SK-N-SH treated with all-trans-retinoic acid at 6 μM for 48 hours (cell line): ENCODE results near the gene TMEM174.

Source experiments
- ATAC-seq: fragments of 200-7000 bp; cut with Tn5 transposase; 3 replicates; pipeline ENCODE4 v1.9.1; 2020; ENCODE audit warnings: mild to moderate bottlenecking, moderate library complexity
- ARNTL ChIP-seq: fragments of 450-650 bp; formaldehyde crosslinking; IDR thresholded peaks from 2 replicates; pipeline ENCODE4 v1.5.0; 2020; ENCODE audit warnings: low read depth, mild to moderate bottlenecking, moderate library complexity, borderline replicate concordance
- BACH2 ChIP-seq: fragments of 250-450 bp; sonication (Bioruptor Pico); IDR thresholded peaks from 2 replicates; pipeline ENCODE4 v1.9.0; 2021; ENCODE audit warnings: mild to moderate bottlenecking, borderline replicate concordance
- CSDC2 ChIP-seq: fragments of 250-450 bp; sonication (Bioruptor Pico); IDR thresholded peaks from 2 replicates; pipeline ENCODE4 v1.5.0; 2020; ENCODE audit warnings: mild to moderate bottlenecking, moderate library complexity
- ESRRG ChIP-seq: fragments of 250-450 bp; sonication (Bioruptor Pico); IDR thresholded peaks from 2 replicates; pipeline ENCODE4 v1.6.1; 2021; ENCODE audit warnings: mild to moderate bottlenecking
- GLIS3 ChIP-seq: fragments of 250-450 bp; sonication (Bioruptor Pico); IDR thresholded peaks from 2 replicates; pipeline ENCODE4 v1.5.0; 2020; ENCODE audit warnings: mild to moderate bottlenecking, moderate library complexity
- ISL1 ChIP-seq: fragments of 250-450 bp; sonication (Bioruptor Pico); IDR thresholded peaks from 2 replicates; pipeline ENCODE4 v2.1.2; 2022; ENCODE audit warnings: mild to moderate bottlenecking, moderate library complexity
- OSR1 ChIP-seq: fragments of 250-450 bp; sonication (Bioruptor Pico); IDR thresholded peaks from 2 replicates; pipeline ENCODE4 v1.8.0; 2022; ENCODE audit warnings: moderate library complexity, mild to moderate bottlenecking, inconsistent platforms
- PATZ1 ChIP-seq: fragments of 250-450 bp; sonication (Bioruptor Pico); IDR thresholded peaks from 2 replicates; pipeline ENCODE4 v1.8.0; 2020; ENCODE audit warnings: mild to moderate bottlenecking, moderate library complexity, borderline replicate concordance
- PPARA ChIP-seq: fragments of 250-450 bp; sonication (Bioruptor Pico); IDR thresholded peaks from 2 replicates; pipeline ENCODE4 v1.5.0; 2020; ENCODE audit warnings: mild to moderate bottlenecking, borderline replicate concordance
- RARB ChIP-seq: fragments of 250-450 bp; sonication (Bioruptor Pico); IDR thresholded peaks from 2 replicates; pipeline ENCODE4 v1.8.0; 2021; ENCODE audit warnings: mild to moderate bottlenecking, moderate library complexity
- SNAI2 ChIP-seq: fragments of 250-450 bp; sonication (Bioruptor Pico); IDR thresholded peaks from 2 replicates; pipeline ENCODE4 v1.5.0; 2020; ENCODE audit warnings: mild to moderate bottlenecking, moderate library complexity
- TCF4 ChIP-seq: fragments of 250-450 bp; sonication (Bioruptor Pico); IDR thresholded peaks from 2 replicates; pipeline ENCODE4 v1.8.0; 2021; ENCODE audit warnings: mild to moderate bottlenecking, moderate library complexity, borderline replicate concordance
- TOX ChIP-seq: fragments of 250-450 bp; sonication (Bioruptor Pico); IDR thresholded peaks from 2 replicates; pipeline ENCODE4 v1.8.0; 2021; ENCODE audit warnings: mild to moderate bottlenecking, moderate library complexity, borderline replicate concordance
- ZC3H10 ChIP-seq: fragments of 250-450 bp; sonication (Bioruptor Pico); IDR thresholded peaks from 2 replicates; pipeline ENCODE4 v1.5.1; 2021; ENCODE audit warnings: mild to moderate bottlenecking, moderate library complexity
- ZFP3 ChIP-seq: fragments of 250-450 bp; sonication (Bioruptor Pico); IDR thresholded peaks from 2 replicates; pipeline ENCODE4 v1.5.0; 2020; ENCODE audit warnings: mild to moderate bottlenecking, moderate library complexity
- ZNF8 ChIP-seq: fragments of 450-650 bp; formaldehyde crosslinking; IDR thresholded peaks from 2 replicates; pipeline ENCODE4 v1.5.0; 2020; ENCODE audit warnings: mild to moderate bottlenecking, moderate library complexity
- TF ChIP-seq, protein P1 (sequence below): fragments of 250-450 bp; sonication (Bioruptor Pico); IDR thresholded peaks from 2 replicates; pipeline ENCODE4 v1.5.1; 2021; ENCODE audit warnings: mild to moderate bottlenecking, moderate library complexity
- TF ChIP-seq, protein P2 (sequence below): fragments of 250-450 bp; sonication (Bioruptor Pico); IDR thresholded peaks from 2 replicates; pipeline ENCODE4 v1.5.1; 2020; ENCODE audit warnings: low read depth, mild to moderate bottlenecking, moderate library complexity
- TF ChIP-seq, protein P3 (sequence below): fragments of 250-450 bp; sonication (Bioruptor Pico); IDR thresholded peaks from 2 replicates; pipeline ENCODE4 v1.5.0; 2020; ENCODE audit warnings: mild to moderate bottlenecking, moderate library complexity
- TF ChIP-seq, protein P4 (sequence below): fragments of 250-450 bp; sonication (Bioruptor Pico); IDR thresholded peaks from 2 replicates; pipeline ENCODE4 v1.8.0; 2021; ENCODE audit warnings: low read depth, mild to moderate bottlenecking, moderate library complexity, borderline replicate concordance

TMEM174 gene

GRCh38 chr5:73172951-73173350 is at the start of gene TMEM174:
Gene TMEM174, plus strand, starts transcription at chr5:73173193. Its CDS starts 51 bp downstream, at chr5:73173244.
- TF ChIP-seq OSR1 (CRISPR knock-in tag), result no peak

GRCh38 chr5:73125289-73125688 is 47.7 kb upstream of the TMEM174 start:
- no peak for TF ChIP-seq TOX (CRISPR knock-in tag)
- no peak for TF ChIP-seq ZNF8 (CRISPR knock-in tag)
- no peak for TF ChIP-seq ZFP3 (CRISPR knock-in tag)
- TF ChIP-seq ISL1 (CRISPR knock-in tag), result no peak
- no peak for TF ChIP-seq ESRRG (CRISPR knock-in tag)
- no peak for TF ChIP-seq PPARA
- TF ChIP-seq RARB, result no peak
- TF ChIP-seq GLIS3 (CRISPR knock-in tag), result no peak
- TF ChIP-seq OSR1 (CRISPR knock-in tag), result no peak
- no peak for TF ChIP-seq TCF4 (CRISPR knock-in tag)
- TF ChIP-seq PATZ1, result no peak
- TF ChIP-seq, protein P1, sequence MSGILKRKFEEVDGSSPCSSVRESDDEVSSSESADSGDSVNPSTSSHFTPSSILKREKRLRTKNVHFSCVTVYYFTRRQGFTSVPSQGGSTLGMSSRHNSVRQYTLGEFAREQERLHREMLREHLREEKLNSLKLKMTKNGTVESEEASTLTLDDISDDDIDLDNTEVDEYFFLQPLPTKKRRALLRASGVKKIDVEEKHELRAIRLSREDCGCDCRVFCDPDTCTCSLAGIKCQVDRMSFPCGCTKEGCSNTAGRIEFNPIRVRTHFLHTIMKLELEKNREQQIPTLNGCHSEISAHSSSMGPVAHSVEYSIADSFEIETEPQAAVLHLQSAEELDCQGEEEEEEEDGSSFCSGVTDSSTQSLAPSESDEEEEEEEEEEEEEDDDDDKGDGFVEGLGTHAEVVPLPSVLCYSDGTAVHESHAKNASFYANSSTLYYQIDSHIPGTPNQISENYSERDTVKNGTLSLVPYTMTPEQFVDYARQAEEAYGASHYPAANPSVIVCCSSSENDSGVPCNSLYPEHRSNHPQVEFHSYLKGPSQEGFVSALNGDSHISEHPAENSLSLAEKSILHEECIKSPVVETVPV (CRISPR knock-in tag), result no peak
- TF ChIP-seq, protein P2, sequence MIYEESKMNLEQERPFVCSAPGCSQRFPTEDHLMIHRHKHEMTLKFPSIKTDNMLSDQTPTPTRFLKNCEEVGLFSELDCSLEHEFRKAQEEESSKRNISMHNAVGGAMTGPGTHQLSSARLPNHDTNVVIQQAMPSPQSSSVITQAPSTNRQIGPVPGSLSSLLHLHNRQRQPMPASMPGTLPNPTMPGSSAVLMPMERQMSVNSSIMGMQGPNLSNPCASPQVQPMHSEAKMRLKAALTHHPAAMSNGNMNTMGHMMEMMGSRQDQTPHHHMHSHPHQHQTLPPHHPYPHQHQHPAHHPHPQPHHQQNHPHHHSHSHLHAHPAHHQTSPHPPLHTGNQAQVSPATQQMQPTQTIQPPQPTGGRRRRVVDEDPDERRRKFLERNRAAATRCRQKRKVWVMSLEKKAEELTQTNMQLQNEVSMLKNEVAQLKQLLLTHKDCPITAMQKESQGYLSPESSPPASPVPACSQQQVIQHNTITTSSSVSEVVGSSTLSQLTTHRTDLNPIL (CRISPR knock-in tag), result no peak
- no peak for ATAC-seq

More at GRCh38 chr5:73172951-73173350, at the start of gene TMEM174:
- no peak for ATAC-seq

GRCh38 chr5:73126381-73126780 is 46.6 kb upstream of the TMEM174 start:
- no peak for ATAC-seq
- TF ChIP-seq BACH2 (CRISPR knock-in tag) (no peak), CSDC2 (CRISPR knock-in tag) (no peak), TOX (CRISPR knock-in tag) (no peak), OSR1 (CRISPR knock-in tag) (no peak), ZC3H10 (CRISPR knock-in tag) (no peak), PPARA (no peak), GLIS3 (CRISPR knock-in tag) (no peak), TCF4 (CRISPR knock-in tag) (no peak), SNAI2 (no peak), ESRRG (CRISPR knock-in tag) (no peak)

- no peak for TF ChIP-seq ESRRG (CRISPR knock-in tag)
- TF ChIP-seq, protein P3, sequence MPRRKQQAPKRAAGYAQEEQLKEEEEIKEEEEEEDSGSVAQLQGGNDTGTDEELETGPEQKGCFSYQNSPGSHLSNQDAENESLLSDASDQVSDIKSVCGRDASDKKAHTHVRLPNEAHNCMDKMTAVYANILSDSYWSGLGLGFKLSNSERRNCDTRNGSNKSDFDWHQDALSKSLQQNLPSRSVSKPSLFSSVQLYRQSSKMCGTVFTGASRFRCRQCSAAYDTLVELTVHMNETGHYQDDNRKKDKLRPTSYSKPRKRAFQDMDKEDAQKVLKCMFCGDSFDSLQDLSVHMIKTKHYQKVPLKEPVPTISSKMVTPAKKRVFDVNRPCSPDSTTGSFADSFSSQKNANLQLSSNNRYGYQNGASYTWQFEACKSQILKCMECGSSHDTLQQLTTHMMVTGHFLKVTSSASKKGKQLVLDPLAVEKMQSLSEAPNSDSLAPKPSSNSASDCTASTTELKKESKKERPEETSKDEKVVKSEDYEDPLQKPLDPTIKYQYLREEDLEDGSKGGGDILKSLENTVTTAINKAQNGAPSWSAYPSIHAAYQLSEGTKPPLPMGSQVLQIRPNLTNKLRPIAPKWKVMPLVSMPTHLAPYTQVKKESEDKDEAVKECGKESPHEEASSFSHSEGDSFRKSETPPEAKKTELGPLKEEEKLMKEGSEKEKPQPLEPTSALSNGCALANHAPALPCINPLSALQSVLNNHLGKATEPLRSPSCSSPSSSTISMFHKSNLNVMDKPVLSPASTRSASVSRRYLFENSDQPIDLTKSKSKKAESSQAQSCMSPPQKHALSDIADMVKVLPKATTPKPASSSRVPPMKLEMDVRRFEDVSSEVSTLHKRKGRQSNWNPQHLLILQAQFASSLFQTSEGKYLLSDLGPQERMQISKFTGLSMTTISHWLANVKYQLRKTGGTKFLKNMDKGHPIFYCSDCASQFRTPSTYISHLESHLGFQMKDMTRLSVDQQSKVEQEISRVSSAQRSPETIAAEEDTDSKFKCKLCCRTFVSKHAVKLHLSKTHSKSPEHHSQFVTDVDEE (CRISPR knock-in tag), result no peak
- TF ChIP-seq PATZ1, result no peak
- TF ChIP-seq, protein P4, sequence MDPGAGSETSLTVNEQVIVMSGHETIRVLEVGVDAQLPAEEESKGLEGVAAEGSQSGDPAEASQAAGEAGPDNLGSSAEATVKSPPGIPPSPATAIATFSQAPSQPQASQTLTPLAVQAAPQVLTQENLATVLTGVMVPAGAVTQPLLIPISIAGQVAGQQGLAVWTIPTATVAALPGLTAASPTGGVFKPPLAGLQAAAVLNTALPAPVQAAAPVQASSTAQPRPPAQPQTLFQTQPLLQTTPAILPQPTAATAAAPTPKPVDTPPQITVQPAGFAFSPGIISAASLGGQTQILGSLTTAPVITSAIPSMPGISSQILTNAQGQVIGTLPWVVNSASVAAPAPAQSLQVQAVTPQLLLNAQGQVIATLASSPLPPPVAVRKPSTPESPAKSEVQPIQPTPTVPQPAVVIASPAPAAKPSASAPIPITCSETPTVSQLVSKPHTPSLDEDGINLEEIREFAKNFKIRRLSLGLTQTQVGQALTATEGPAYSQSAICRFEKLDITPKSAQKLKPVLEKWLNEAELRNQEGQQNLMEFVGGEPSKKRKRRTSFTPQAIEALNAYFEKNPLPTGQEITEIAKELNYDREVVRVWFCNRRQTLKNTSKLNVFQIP (CRISPR knock-in tag), result no peak
- TF ChIP-seq ARNTL (CRISPR knock-in tag), result no peak
- TF ChIP-seq TCF4 (CRISPR knock-in tag), result no peak
- TF ChIP-seq ISL1 (CRISPR knock-in tag), result no peak
- no peak for TF ChIP-seq ZFP3 (CRISPR knock-in tag)
- no peak for TF ChIP-seq ZNF8 (CRISPR knock-in tag)
- no peak for TF ChIP-seq PPARA
- TF ChIP-seq, protein P2 (CRISPR knock-in tag), result no peak
- TF ChIP-seq CSDC2 (CRISPR knock-in tag), result no peak
- no peak for TF ChIP-seq ZC3H10 (CRISPR knock-in tag)
- no peak for TF ChIP-seq SNAI2
- no peak for TF ChIP-seq TOX (CRISPR knock-in tag)
- no peak for TF ChIP-seq OSR1 (CRISPR knock-in tag)
- no peak for TF ChIP-seq BACH2 (CRISPR knock-in tag)
- no peak for TF ChIP-seq GLIS3 (CRISPR knock-in tag)
- TF ChIP-seq, all 23 proteins: peak for 0
- ATAC-seq, result no peak
Observed at GRCh38 chr5:73126957-73127356, 46.0 kb upstream of the TMEM174 start.
